Peyer's patch (tissue), 4 donors: ENCODE measurements around the gene PPWD1. TPM values are rescaled to one million over a fixed set of nuclear protein-coding genes. Genes with fewer than 3 reads are reported as not detected.

Experiments used
- DNase-seq, 3 donors: peaks; one replicate each; pipeline ENCODE4 v3.0.0-alpha.2; 2017 to 2019
- H3K27ac ChIP-seq, 4 donors: fragments of 200-600 bp; sonication (generic); one replicate each; pipeline ENCODE4 v1.5.1; 2016 to 2019
- H3K27me3 ChIP-seq, 2 donors: fragments of 200-600 bp; sonication (generic); one replicate each; pipeline ENCODE4 v1.5.1; 2019
- H3K36me3 ChIP-seq, 3 donors: fragments of 200-600 bp; sonication (generic); one replicate each; pipeline ENCODE4 v1.5.1; 2016 to 2019
- H3K4me1 ChIP-seq, 4 donors: fragments of 200-600 bp; sonication (generic); one replicate each; pipeline ENCODE4 v1.5.1; 2016 to 2019
- H3K4me3 ChIP-seq, 4 donors: fragments of 200-600 bp; sonication (generic); 1 replicate in 3 of 4; 2 replicates in 1 of 4; pipeline ENCODE4 v1.5.1; 2016 to 2019; ENCODE audit warnings: mild to moderate bottlenecking in 1 of 4
- H3K9me3 ChIP-seq, 4 donors: fragments of 200-600 bp; sonication (generic); one replicate each; pipeline ENCODE4 v1.5.1; 2016 to 2019; ENCODE audit warnings: mild to moderate bottlenecking in 1 of 4
- CTCF ChIP-seq, 6 experiments: fragments of 450-650 bp in 4 of 6; fragments of 200-600 bp in 2 of 6; sonication (generic) in 1 of 6; IDR thresholded peaks; one replicate each; pipeline ENCODE4 v1.5.1; 2017 to 2019; ENCODE audit warnings: antibody characterized with exemption in 6 of 6, mild to moderate bottlenecking in 3 of 6, moderate library complexity in 1 of 6
- POLR2A ChIP-seq, 2 donors: fragments of 450-650 bp; IDR thresholded peaks; one replicate each; pipeline ENCODE4 v1.5.1; 2017; ENCODE audit warnings: antibody characterized with exemption in 2 of 2, mild to moderate bottlenecking in 2 of 2, moderate library complexity in 2 of 2
- total RNA-seq, 4 donors: library from RNA; depleted of rRNA; stranded (reverse); fragments of >200 nt; gene quantifications; one replicate each; pipeline ENCODE4 v1.1.0, GENCODE V29; 2016

PPWD1 gene
- 10 to 100 TPM; 31.2 to 84.2 (median 38.2) TPM for total RNA-seq

DNA sequence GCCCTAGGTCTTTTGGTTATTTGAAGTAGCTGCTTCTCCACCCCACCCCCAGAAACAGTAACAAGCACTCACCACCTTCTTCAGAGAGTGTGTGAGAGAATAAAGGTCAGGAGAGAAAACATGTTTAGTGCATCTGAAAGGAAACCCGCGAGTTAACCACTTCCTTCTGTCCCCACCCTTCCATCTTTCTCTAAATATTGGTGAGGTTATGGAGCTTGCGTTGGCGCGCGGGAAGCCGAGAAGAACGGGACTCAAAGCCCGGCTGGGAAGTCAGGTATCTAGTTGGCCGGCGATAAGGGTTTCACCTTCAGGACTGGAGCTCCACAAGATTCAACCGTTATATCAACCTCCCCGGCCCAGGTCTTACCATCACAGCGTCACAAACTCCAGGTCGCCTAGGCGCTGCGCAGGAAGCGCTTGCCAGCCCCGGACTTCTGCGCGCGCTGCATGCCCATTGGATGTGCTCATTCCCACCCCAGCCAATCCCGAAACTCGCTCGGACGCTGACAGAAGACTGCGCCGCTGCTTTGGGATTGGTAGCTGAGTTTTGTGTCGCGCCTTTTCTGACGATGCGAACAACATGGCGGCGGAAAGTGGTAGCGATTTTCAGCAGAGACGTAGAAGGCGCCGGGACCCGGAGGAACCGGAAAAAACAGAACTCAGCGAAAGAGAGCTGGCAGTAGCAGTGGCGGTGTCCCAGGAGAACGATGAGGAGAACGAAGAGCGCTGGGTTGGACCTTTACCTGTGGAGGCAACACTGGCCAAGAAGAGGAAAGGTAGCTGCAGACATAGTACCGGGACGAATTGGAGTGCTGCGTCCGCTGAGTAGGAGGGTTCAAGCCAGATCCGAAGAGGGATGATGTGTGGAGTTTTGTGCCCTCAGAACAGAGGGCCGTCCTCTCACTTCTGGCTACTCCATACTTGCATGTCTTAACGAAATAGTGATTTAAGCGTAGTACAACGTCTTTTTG is at the start of gene PPWD1, which contains the start of gene CENPK:
Gene PPWD1, plus strand, starts transcription at position 566 of the 971 bp plus-strand sequence. Its CDS starts 15 bp downstream, at position 581.
Gene CENPK, minus strand, starts transcription at position 438 of the 971 bp plus-strand sequence. CDS start 8,261 bp downstream, outside the sequence.
- H3K4me3 ChIP-seq: peak within 1 kb of the TSS; percentile 69 to 83 (median 75)
- peaks cover 0 to 24% (median 0%) of the 10 kb centered on the region in 4 donors for H3K4me1 ChIP-seq
- H3K27ac ChIP-seq: peak within 1 kb of the TSS; percentile 80 to 91 (median 85)
- TF ChIP-seq CTCF (IDR thresholded peaks at IDR 0.05) (peak in 1 of 6 experiments; percentile 18), POLR2A (IDR thresholded peaks at IDR 0.05) (peak; percentile 52 to 68)
- peak; percentile 94 to 98 (median 96) for DNase-seq
- no peaks in the 10 kb centered on the region for H3K36me3 ChIP-seq
- H3K9me3 ChIP-seq: no peaks in the 10 kb centered on the region
- no peaks in the 10 kb centered on the region for H3K27me3 ChIP-seq

GRCh38 chr5:65525726-65526125 is 37.4 kb upstream of the PPWD1 start:
- no peak overlapping the region for H3K4me3 ChIP-seq
- H3K36me3 ChIP-seq: no peaks in the 10 kb centered on the region
- H3K4me1 ChIP-seq: no peaks in the 10 kb centered on the region
- DNase-seq: no peak
- H3K9me3 ChIP-seq: no peaks in the 10 kb centered on the region
- TF ChIP-seq POLR2A (IDR thresholded peaks at IDR 0.05): no peak
- TF ChIP-seq CTCF (IDR thresholded peaks at IDR 0.05): no peak
- no peak overlapping the region for H3K27ac ChIP-seq
- no peaks in the 10 kb centered on the region for H3K27me3 ChIP-seq

GRCh38 chr5:65530904-65531303 is 32.2 kb upstream of the PPWD1 start:
- no peaks in the 10 kb centered on the region for H3K9me3 ChIP-seq
- no peaks in the 10 kb centered on the region for H3K4me1 ChIP-seq
- no peaks in the 10 kb centered on the region for H3K36me3 ChIP-seq
- no peak overlapping the region for H3K4me3 ChIP-seq
- TF ChIP-seq CTCF (IDR thresholded peaks at IDR 0.05): no peak
- no peak for TF ChIP-seq POLR2A (IDR thresholded peaks at IDR 0.05)
- DNase-seq: no peak
- no peaks in the 10 kb centered on the region for H3K27me3 ChIP-seq
- H3K27ac ChIP-seq: no peak overlapping the region

GRCh38 chr5:65535529-65535987 is 27.5 kb upstream of the PPWD1 start:
- H3K4me3 ChIP-seq: no peak overlapping the region
- H3K27me3 ChIP-seq: no peaks in the 10 kb centered on the region
- no peak for DNase-seq
- no peak for TF ChIP-seq CTCF (IDR thresholded peaks at IDR 0.05)
- no peak for TF ChIP-seq POLR2A (IDR thresholded peaks at IDR 0.05)
- no peak overlapping the region for H3K27ac ChIP-seq
- no peaks in the 10 kb centered on the region for H3K4me1 ChIP-seq
- no peaks in the 10 kb centered on the region for H3K36me3 ChIP-seq
- H3K9me3 ChIP-seq: no peaks in the 10 kb centered on the region

GRCh38 chr5:65539827-65540226 is 23.3 kb upstream of the PPWD1 start:
- no peaks in the 10 kb centered on the region for H3K4me1 ChIP-seq
- no peak overlapping the region for H3K27ac ChIP-seq
- H3K4me3 ChIP-seq: no peak overlapping the region
- DNase-seq: no peak
- H3K36me3 ChIP-seq: no peaks in the 10 kb centered on the region
- TF ChIP-seq POLR2A (IDR thresholded peaks at IDR 0.05): no peak
- no peak for TF ChIP-seq CTCF (IDR thresholded peaks at IDR 0.05)
- H3K27me3 ChIP-seq: no peaks in the 10 kb centered on the region
- no peaks in the 10 kb centered on the region for H3K9me3 ChIP-seq
